GM18517 (cell line): ENCODE data around the gene PRXL2B.

Experiments used
- ATAC-seq: cut with Tn5 transposase; IDR thresholded peaks from one replicate; pipeline ENCODE4 v1.9.1; 2021; ENCODE audit warnings: mild to moderate bottlenecking, moderate library complexity; ENCODE audit not compliant: unreplicated experiment

Gene PRXL2B

DNA sequence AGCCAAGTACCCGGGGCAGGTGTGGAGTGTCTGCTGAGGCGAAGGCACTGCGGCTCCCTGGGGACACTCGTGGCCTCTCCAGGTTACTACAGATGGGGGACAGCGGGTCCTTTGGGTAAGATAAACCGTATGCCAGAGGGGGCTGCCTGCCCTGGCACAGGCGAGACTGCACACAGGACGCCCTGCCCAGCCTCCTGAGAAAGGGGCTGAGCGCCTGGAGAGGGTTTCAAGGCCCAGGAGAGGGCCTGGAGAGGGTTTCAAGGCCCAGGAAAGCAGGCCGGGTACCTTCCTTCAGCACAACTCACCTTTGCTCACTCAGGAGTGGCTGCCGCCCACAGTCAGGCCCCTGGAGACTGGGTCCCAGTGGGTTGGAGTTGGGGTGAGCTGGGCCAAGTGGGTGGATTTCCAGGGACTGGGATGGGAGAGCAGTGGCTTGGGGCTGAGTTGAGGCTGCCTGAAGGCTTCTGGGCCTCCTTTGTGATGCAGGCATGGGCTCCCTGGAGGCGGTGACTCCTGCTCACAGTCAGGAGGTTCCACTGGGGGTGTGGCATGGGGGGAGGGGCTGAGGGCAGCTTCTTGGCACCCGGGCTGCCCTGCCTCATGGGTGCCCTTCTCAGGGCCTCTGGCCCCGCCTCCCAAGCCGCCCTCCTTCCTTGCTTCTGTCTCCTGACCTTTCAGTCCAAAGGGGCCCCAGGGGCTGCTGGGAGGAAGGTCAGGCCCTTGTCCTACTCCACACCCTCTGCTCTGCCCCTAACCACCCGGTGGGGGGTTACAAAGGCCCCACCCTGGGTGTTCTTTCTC, 46.2 kb downstream of the PRXL2B start, which contains the start of gene MMEL1:
MMEL1 (minus strand) TSS at position 456 of the 801 bp plus-strand sequence. CDS start 3,532 bp downstream, outside the sequence.
- no peak for ATAC-seq

DNA sequence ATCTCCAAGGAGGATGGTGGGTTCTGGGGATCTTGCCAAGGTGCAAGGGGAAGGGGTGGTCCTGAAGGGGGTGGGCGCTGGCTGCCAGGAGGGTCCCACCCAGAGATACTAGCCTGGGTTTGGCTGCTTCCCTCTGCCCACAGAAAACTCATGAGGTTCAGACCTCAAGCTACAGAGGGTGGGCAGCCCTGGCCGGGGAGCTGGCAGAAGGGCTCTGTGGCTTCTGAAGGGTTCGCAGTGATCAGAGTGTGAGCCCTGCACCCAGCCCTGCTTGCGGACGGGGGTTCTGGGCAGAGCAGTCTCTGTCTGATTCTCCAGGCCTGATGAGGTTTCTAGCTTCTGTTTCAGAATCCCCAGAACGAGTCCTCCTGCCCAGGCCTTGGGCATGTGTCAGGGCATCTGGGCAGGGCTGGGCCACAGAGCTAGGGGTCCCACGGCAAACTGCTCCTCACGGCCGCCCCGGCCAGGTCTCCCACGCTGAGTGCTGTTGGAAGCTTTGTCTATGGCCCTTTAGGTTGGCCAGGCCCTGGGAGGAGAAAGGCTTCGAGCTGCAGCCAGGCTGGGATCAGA, 46.9 kb downstream of the PRXL2B start:
- no peak for ATAC-seq

DNA sequence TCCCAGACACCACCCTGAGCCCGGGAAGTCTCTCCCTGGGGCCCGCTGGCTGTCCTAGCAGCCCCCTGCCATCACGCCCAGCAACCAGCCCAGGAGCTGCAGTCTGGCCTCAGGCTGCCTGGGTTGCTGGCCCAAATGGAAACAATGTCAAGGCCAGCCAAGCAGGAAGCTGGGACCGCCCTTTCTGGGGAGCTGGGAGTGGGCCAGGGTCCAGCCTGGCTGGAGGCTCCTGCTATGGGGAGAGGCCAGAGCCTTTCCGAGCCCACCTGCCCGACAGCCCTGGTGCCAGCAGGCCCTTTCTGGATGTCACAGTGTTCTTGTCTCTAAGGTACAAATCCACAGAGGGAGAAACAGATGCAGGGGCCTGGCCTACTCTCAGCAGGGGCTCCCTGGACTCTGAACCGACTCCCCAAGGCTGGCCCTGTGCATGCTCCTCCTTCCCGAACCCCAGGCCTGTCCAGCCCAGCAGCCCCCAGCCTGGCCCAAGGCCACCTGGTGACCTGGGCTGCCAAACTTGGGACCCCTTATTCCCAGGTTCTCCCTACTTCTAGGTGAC, 47.4 kb downstream of the PRXL2B start:
- no peak for ATAC-seq

DNA sequence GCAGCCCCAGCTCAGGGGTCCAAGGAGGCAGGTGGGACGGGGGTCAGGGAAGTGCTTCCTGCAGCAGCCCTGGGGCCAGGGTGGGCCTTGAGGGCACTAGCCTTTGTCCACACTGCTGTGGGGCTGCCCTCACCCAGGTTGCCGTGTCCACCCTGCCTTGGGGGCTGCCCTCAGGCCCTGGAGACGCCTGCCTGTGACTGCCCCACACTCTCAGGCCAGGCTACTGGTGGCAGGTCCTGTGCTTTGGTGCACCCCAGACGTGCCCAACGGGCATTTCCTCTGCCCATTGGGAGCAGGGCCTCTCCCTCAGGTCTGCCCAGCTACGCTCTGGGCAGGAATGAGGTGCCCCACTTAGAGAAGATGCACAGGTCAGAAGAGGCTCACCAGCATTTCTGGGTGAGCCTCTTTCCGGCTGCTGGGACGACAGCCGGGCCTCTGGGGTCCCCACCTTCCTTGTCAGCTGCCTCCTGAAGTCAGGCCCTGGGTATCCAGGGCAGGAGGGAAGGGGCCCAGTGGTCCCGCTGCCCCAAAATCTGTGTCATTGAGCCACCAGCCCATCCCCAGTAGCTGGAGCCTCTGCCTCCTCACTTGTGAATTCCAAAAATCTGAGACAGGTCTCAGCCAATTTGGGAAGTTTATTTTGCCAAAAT, 48.9 kb downstream of the PRXL2B start:
- ATAC-seq, result no peak

DNA sequence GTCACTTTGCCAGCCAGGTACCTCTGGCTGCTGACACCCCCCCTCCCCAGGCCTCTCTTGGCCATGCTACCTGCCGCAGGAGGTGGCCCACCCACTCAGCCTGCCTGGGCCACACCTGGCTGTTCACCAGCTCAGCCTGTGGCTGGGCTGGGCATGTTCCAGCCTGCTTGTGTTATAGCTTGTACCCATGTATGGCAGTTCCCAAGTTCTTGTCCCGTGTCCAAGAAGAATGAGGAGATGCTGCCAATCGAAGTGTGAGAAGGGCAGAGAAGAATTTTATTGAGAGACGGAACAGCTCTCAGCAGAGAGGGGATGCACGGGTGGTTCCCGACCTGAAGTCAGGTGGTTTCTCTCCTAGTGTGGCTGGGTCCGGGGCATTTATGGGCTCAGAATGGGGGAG, 50.2 kb downstream of the PRXL2B start:
- ATAC-seq, result no peak

DNA sequence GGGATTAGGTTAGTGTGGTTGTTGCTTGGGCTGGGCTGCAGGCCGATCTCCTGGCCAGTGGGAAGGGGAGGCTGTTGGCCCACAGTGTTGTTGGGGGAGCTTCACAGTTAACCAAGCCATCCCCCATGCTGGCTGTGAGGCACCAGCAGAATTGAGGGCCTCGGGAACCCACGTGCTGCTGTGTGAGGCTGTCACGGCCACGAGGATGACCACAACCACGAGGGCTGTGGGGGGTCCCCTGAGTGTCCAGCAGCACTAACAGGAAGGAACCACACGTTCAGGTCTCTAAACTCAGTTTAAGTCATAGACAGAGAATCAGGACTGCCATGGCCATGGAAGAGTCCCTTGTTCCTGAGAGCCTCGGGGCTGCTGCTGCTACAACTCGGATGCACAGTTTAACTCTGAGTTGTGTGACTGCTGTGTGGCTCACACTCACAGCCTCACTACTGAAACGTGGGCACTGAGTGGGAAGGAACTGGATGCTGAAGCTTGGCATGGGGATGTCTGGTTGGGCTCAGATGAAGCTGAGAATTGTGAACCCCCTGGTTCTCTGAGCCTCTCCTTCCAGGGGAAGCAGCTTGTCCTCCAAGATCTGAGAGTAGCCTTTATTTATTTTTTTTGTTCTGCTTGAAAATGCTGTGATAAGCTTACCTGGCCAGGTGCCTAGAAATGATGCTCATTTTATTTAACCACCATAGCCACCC, 51.0 kb downstream of the PRXL2B start:
- no peak for ATAC-seq

DNA sequence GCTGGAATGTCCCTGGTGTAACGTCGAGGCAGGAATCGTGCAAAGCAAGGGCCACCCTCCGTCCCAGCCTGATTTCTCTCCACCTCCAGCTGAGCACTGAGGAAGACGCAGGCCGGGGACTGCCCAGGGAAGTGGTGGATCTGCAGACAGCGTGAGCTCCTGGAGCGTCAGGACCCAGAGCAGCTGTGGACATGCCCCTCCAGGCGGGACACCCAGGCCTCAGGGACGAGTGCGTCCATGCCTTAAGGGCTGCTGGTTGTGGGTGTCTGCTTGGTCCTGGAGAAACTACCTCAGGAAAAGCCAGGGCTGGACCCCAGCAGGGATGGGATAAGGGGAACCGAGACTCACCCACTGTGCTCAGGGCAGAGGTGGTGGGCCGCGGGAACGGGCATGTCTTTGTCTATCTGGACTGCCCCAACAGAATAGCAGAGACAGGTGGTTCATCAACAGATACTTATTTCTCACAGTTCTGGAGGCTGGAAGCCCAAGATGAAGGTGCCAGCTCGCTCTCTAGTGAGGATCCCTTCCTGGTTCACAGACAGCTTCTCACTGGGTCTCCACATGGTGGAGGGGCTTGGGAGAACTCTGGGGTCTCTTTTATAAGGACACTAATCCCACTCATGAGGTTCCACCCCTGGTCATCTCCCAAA, 52.0 kb downstream of the PRXL2B start:
- ATAC-seq, result no peak

DNA sequence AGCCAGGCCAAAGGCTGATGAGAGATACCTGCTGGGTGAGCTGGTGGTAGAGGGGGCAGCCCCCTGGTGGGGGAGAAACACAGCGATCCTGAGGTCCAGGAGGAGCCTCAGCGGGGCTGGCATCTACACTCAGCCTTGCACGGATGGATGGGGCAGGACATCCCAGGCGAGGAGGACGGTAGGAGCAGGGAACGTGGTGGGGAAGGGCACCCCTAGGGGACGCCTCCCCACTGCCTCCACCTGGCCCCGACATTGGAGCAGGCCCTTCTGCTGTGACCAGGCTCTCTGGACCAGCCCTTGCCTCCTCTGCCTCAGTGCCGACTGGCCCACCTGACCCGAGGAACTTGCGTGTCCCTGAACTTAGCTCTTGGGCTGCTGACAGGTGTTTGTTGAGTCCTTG, 52.6 kb downstream of the PRXL2B start:
- no peak for ATAC-seq

DNA sequence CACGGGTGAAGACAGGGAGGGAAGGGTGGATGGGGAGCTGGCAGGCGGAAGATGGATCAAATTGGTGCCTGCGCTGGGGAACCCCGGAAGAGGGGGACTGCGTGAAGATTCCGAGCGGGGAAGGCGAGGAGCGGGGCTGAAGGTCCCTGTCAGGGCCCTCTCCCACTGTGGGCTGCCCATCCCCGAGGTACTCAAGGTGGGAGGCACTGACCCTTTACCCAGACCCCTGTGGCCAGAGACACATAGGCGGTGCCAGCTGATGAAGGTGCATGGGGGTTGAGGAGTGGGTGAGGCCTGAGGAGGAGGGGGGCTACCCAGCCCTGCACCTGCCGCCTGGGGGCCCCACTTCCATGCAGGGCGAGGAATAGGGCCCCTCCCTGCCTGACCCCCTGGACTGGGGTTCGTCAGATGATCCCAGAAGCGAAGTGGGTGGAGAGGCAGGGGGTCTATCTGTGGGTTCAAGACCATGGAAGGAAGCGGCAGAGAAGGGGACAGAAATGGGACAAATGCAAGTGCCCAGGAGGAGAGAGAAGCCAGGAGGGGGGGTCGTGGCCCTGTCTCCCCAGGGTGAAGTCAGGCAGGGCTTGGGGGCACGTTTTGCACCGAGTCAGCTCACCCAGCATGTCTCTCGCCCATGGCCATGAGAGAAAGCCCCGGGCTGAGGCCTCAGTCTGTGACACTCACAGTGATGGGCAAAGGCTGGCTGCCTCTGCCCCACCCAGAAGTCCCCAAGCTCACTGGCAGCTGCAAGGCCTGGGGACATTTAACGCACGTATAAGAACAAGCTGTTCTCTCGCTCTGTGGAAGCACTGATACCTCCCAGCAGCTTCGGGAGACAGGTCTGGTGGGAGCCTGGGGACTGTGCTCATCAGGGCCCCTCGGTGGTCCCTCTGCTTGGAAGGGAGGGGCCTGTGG, 53.3 kb downstream of the PRXL2B start:
- no peak for ATAC-seq

DNA sequence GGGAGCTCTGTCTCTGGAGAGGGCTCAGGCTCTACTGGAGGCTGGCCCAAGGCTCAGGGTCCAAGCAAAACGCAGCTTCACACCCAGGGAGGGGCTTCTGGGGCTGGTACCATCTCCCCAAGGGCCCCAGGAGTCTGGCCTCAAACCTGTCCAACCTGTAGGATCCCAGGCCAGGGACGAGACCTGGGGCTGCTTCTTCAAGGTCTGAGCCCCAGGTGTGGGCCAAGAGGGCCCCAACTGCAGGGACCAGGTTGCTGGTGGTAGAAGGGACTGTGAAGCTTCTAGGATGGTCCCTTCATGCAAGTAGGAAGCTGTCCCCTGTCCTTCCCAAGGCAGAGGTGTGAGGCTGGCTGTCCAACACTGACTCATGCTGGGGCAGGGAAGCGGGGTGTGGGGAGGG, 54.0 kb downstream of the PRXL2B start:
- no peak for ATAC-seq
